Progenitor cell of endocrine pancreas (in vitro differentiated cells): ENCODE results near the gene CUL4B. TPM values are rescaled to one million over a fixed set of nuclear protein-coding genes. Genes with fewer than 3 reads are reported as not detected.
"Not testable (repeated sequence)": the region's sequence is repeated elsewhere in the genome, so short reads cannot be mapped to it uniquely, and the experiment has no call there.

Experiments
- DNase-seq: peaks from one replicate; pipeline ENCODE4 v3.0.0; 2021; ENCODE audit warnings: low spot score; ENCODE audit not compliant: unreplicated experiment
- H3K27ac Mint-ChIP-seq: 2 replicates; pipeline ENCODE4 v1.8.0; 2021; ENCODE audit warnings: mild to moderate bottlenecking, moderate library complexity, mixed read lengths
- H3K27me3 Mint-ChIP-seq: 2 replicates; pipeline ENCODE4 v1.8.0; 2021; ENCODE audit warnings: mixed read lengths
- H3K36me3 Mint-ChIP-seq: 2 replicates; pipeline ENCODE4 v1.8.0; 2022; ENCODE audit warnings: mixed read lengths; ENCODE audit not compliant: insufficient read depth
- H3K4me1 Mint-ChIP-seq: 2 replicates; pipeline ENCODE4 v1.8.0; 2021; ENCODE audit warnings: low read depth, mixed read lengths
- H3K4me3 Mint-ChIP-seq: 2 replicates; pipeline ENCODE4 v1.8.0; 2021; ENCODE audit warnings: low read depth, mild to moderate bottlenecking, moderate library complexity, mixed read lengths
- H3K9me3 Mint-ChIP-seq: 2 replicates; pipeline ENCODE4 v1.8.0; 2021; ENCODE audit warnings: low read depth, mixed read lengths
- CTCF ChIP-seq: fragments of 200-600 bp; sonication (generic); IDR thresholded peaks from one replicate; pipeline ENCODE4 v1.5.0; 2021; ENCODE audit warnings: antibody characterized with exemption, mild to moderate bottlenecking; ENCODE audit not compliant: unreplicated experiment
- long read RNA-seq: library from polyadenylated mRNA; unstranded; transcript quantifications from one replicate; pipeline ENCODE4 v2.0.0, GENCODE V29; 2020
- total RNA-seq: library from RNA; stranded (reverse); gene quantifications from 2 replicates; pipeline ENCODE4 v1.2.1, GENCODE V29; 2021

Gene CUL4B
- 61.3 and 62.7 TPM in 2 replicates for total RNA-seq
- long read RNA-seq, full-length matches to known transcripts: 47 of 90 reads
- long read RNA-seq, partial matches to known transcripts: 19 of 90 reads
- long read RNA-seq, other reads (novel, unspliced or antisense): 24 of 90 reads

GRCh38 chrX:120560842-120561633 is at the start of gene CUL4B:
TSS of gene CUL4B (minus strand) at chrX:120560962. CDS start at chrX:120560638, 324 bp downstream.
- Mint-ChIP-seq H3K4me1 (peaks cover 17% of the 10 kb centered on the region), H3K36me3 (peaks cover 4% of the 10 kb centered on the region), H3K27me3 (no peaks in the 10 kb centered on the region), H3K27ac (peak within 1 kb of the TSS; percentile 99), H3K9me3 (peaks cover 7% of the 10 kb centered on the region), H3K4me3 (peak within 1 kb of the TSS; percentile 97)
- DNase-seq: peak; percentile 78
- no peak for TF ChIP-seq CTCF

- peaks cover 11% of the 10 kb centered on the region for H3K9me3 Mint-ChIP-seq
- peaks cover 3% of the 10 kb centered on the region for H3K36me3 Mint-ChIP-seq
- peak overlapping the region; percentile 93 for H3K4me3 Mint-ChIP-seq
- DNase-seq: no peak
- no peak for TF ChIP-seq CTCF
- peaks cover 3% of the 10 kb centered on the region for H3K27me3 Mint-ChIP-seq
- H3K4me1 Mint-ChIP-seq: peaks cover 6% of the 10 kb centered on the region
- peak overlapping the region; percentile 92 for H3K27ac Mint-ChIP-seq
These were observed 43.6 kb upstream of the CUL4B start for GRCh38 chrX:120604361-120604782.

GRCh38 chrX:120603707-120604360 is 43.1 kb upstream of the CUL4B start, which contains the start of gene MCTS1:
TSS of gene MCTS1 (plus strand) at chrX:120604101. CDS start at chrX:120604237, 136 bp downstream.
- Mint-ChIP-seq H3K36me3 (peaks cover 3% of the 10 kb centered on the region), H3K27me3 (peaks cover 3% of the 10 kb centered on the region), H3K27ac (peak within 1 kb of the TSS; percentile 92), H3K4me1 (peaks cover 6% of the 10 kb centered on the region), H3K9me3 (peaks cover 12% of the 10 kb centered on the region), H3K4me3 (peak within 1 kb of the TSS; percentile 93)
- TF ChIP-seq CTCF: no peak
- DNase-seq: peak; percentile 47

GRCh38 chrX:120585702-120586101 is 24.9 kb upstream of the CUL4B start:
- TF ChIP-seq CTCF: no peak
- Mint-ChIP-seq H3K9me3 (peaks cover 22% of the 10 kb centered on the region), H3K27me3 (peaks cover 3% of the 10 kb centered on the region), H3K4me1 (no peaks in the 10 kb centered on the region), H3K4me3 (no peak overlapping the region), H3K36me3 (no peaks in the 10 kb centered on the region), H3K27ac (no peak overlapping the region)
- DNase-seq: no peak

GRCh38 chrX:120575379-120576114 is 14.8 kb upstream of the CUL4B start:
- Mint-ChIP-seq H3K36me3 (no peaks in the 10 kb centered on the region), H3K4me1 (no peaks in the 10 kb centered on the region), H3K4me3 (no peak overlapping the region), H3K27me3 (no peaks in the 10 kb centered on the region), H3K27ac (no peak overlapping the region), H3K9me3 (peaks cover 21% of the 10 kb centered on the region)
- no peak for DNase-seq
- TF ChIP-seq CTCF: no peak

GRCh38 chrX:120573806-120574205 is 13.0 kb upstream of the CUL4B start:
- not testable (repeated sequence) for H3K4me1 Mint-ChIP-seq, DNase-seq, H3K4me3 Mint-ChIP-seq, H3K36me3 Mint-ChIP-seq, H3K27ac Mint-ChIP-seq, H3K27me3 Mint-ChIP-seq
- peaks cover 19% of the 10 kb centered on the region for H3K9me3 Mint-ChIP-seq
